WTC11 (cell line): ENCODE measurements around the gene ATP9A. TPM values are rescaled to one million over a fixed set of nuclear protein-coding genes. Genes with fewer than 3 reads are reported as not detected.

Experiments
- ATAC-seq: fragments of 200-7000 bp; cut with Tn5 transposase; 2 replicates; pipeline ENCODE4 v1.10.0; 2021; ENCODE audit warnings: mild to moderate bottlenecking, moderate library complexity
- CTCF ChIA-PET: fragments of 300-600 bp; sonication (Branson Sonifier 250); formaldehyde crosslinking; loops from one replicate; lab custom pipeline; 2021; ENCODE audit warnings: antibody characterized with exemption; lab: Charles Lee
- POLR2A ChIA-PET: fragments of 350-600 bp; sonication (Branson Sonifier 250); formaldehyde crosslinking; loops from one replicate; lab custom pipeline; 2021; ENCODE audit warnings: antibody characterized with exemption; lab: Charles Lee
- DNase-seq: peaks from one replicate; pipeline ENCODE4 v3.0.0; 2021; ENCODE audit warnings: low spot score
- H3K27ac Mint-ChIP-seq: 2 replicates; pipeline ENCODE4 v1.8.0; 2021; ENCODE audit warnings: mixed read lengths
- H3K27me3 Mint-ChIP-seq: 2 replicates; pipeline ENCODE4 v1.8.0; 2021; ENCODE audit warnings: low read depth, mild to moderate bottlenecking, moderate library complexity, mixed read lengths
- H3K36me3 Mint-ChIP-seq: 2 replicates; pipeline ENCODE4 v1.8.0; 2021; ENCODE audit warnings: mixed read lengths
- H3K4me1 Mint-ChIP-seq: 2 replicates; pipeline ENCODE4 v1.8.0; 2022; ENCODE audit warnings: mixed read lengths
- H3K4me3 Mint-ChIP-seq: 2 replicates; pipeline ENCODE4 v1.8.0; 2021; ENCODE audit warnings: mild to moderate bottlenecking, moderate library complexity, mixed read lengths
- H3K9me3 Mint-ChIP-seq: 2 replicates; pipeline ENCODE4 v1.8.0; 2021; ENCODE audit warnings: mixed read lengths
- AR ChIP-seq: fragments of 250-450 bp; sonication (Bioruptor Pico); IDR thresholded peaks from 2 replicates; pipeline ENCODE4 v1.9.0; 2021; ENCODE audit warnings: mild to moderate bottlenecking
- ATF2 ChIP-seq: sonication (generic); formaldehyde crosslinking; IDR thresholded peaks from 2 replicates; pipeline ENCODE4 v1.8.1; 2022; ENCODE audit warnings: low read depth, missing genetic modification reagents, borderline replicate concordance
- ATF3 ChIP-seq: sonication (generic); formaldehyde crosslinking; conservative IDR thresholded peaks from 2 replicates; pipeline ENCODE4 v1.8.1; 2022; ENCODE audit warnings: mild to moderate bottlenecking, missing genetic modification reagents
- CDX4 ChIP-seq: fragments of 250-450 bp; sonication (Bioruptor Pico); IDR thresholded peaks from 2 replicates; pipeline ENCODE4 v1.9.0; 2021; ENCODE audit warnings: moderate library complexity, mild to moderate bottlenecking, inconsistent platforms, borderline replicate concordance
- FOXK1 ChIP-seq: sonication (generic); formaldehyde crosslinking; IDR thresholded peaks from 2 replicates; pipeline ENCODE4 v1.8.0; 2022; ENCODE audit warnings: mild to moderate bottlenecking, moderate library complexity, missing genetic modification reagents
- FOXP1 ChIP-seq: sonication (generic); formaldehyde crosslinking; IDR thresholded peaks from 2 replicates; pipeline ENCODE4 v1.8.0; 2022; ENCODE audit warnings: missing genetic modification reagents, mild to moderate bottlenecking, moderate library complexity, borderline replicate concordance
- FOXP4 ChIP-seq: sonication (generic); formaldehyde crosslinking; IDR thresholded peaks from 2 replicates; pipeline ENCODE4 v1.8.0; 2022; ENCODE audit warnings: mild to moderate bottlenecking, missing genetic modification reagents
- GABPB1 ChIP-seq: sonication (generic); formaldehyde crosslinking; IDR thresholded peaks from 2 replicates; pipeline ENCODE4 v1.8.1; 2023; ENCODE audit warnings: mild to moderate bottlenecking, missing genetic modification reagents
- GRHL2 ChIP-seq: fragments of 250-450 bp; sonication (Bioruptor Pico); IDR thresholded peaks from 2 replicates; pipeline ENCODE4 v1.8.0; 2022; ENCODE audit warnings: mild to moderate bottlenecking, moderate library complexity; ENCODE audit not compliant: insufficient replicate concordance, severe bottlenecking
- JAZF1 ChIP-seq: fragments of 250-450 bp; sonication (Bioruptor Pico); IDR thresholded peaks from 2 replicates; pipeline ENCODE4 v1.9.0; 2021; ENCODE audit warnings: moderate library complexity, mild to moderate bottlenecking, inconsistent platforms
- NFATC4 ChIP-seq: fragments of 250-450 bp; sonication (Bioruptor Pico); IDR thresholded peaks from 2 replicates; pipeline ENCODE4 v1.9.0; 2021; ENCODE audit warnings: mild to moderate bottlenecking
- NFE2L1 ChIP-seq: sonication (generic); formaldehyde crosslinking; IDR thresholded peaks from 2 replicates; pipeline ENCODE4 v1.8.1; 2023; ENCODE audit warnings: missing genetic modification reagents
- NR2C2 ChIP-seq: sonication (generic); formaldehyde crosslinking; IDR thresholded peaks from 2 replicates; pipeline ENCODE4 v1.8.0; 2022; ENCODE audit warnings: mild to moderate bottlenecking, missing genetic modification reagents
- OVOL2 ChIP-seq: fragments of 250-450 bp; sonication (Bioruptor Pico); IDR thresholded peaks from 2 replicates; pipeline ENCODE4 v1.9.0; 2021; ENCODE audit warnings: mild to moderate bottlenecking, borderline replicate concordance
- PRRX2 ChIP-seq: fragments of 250-450 bp; sonication (Bioruptor Pico); IDR thresholded peaks from 2 replicates; pipeline ENCODE4 v1.8.0; 2021; ENCODE audit warnings: mild to moderate bottlenecking
- SP1 ChIP-seq: sonication (generic); formaldehyde crosslinking; conservative IDR thresholded peaks from 2 replicates; pipeline ENCODE4 v1.8.1; 2022; ENCODE audit warnings: missing genetic modification reagents
- TP53 ChIP-seq: sonication (generic); formaldehyde crosslinking; IDR thresholded peaks from 2 replicates; pipeline ENCODE4 v1.8.1; 2023; ENCODE audit warnings: mild to moderate bottlenecking, missing genetic modification reagents
- USF1 ChIP-seq: sonication (generic); formaldehyde crosslinking; IDR thresholded peaks from 2 replicates; pipeline ENCODE4 v1.8.0; 2022; ENCODE audit warnings: mild to moderate bottlenecking, missing genetic modification reagents
- ZBTB43 ChIP-seq: sonication (generic); formaldehyde crosslinking; IDR thresholded peaks from 2 replicates; pipeline ENCODE4 v1.8.1; 2023; ENCODE audit warnings: mild to moderate bottlenecking, missing genetic modification reagents
- ZNF121 ChIP-seq: sonication (generic); formaldehyde crosslinking; IDR thresholded peaks from 2 replicates; pipeline ENCODE4 v1.8.0; 2023; ENCODE audit warnings: missing genetic modification reagents
- ZNF219 ChIP-seq: sonication (generic); formaldehyde crosslinking; IDR thresholded peaks from 2 replicates; pipeline ENCODE4 v1.8.0; 2023; ENCODE audit warnings: missing genetic modification reagents, mild to moderate bottlenecking, borderline replicate concordance
- ZNF317 ChIP-seq: sonication (generic); formaldehyde crosslinking; IDR thresholded peaks from 2 replicates; pipeline ENCODE4 v1.8.1; 2023; ENCODE audit warnings: low read depth, mild to moderate bottlenecking, moderate library complexity, missing genetic modification reagents, borderline replicate concordance
- ZNF416 ChIP-seq: fragments of 250-450 bp; sonication (Bioruptor Pico); IDR thresholded peaks from 2 replicates; pipeline ENCODE4 v1.9.0; 2021; ENCODE audit warnings: mild to moderate bottlenecking, inconsistent platforms
- ZNF423 ChIP-seq: fragments of 250-450 bp; sonication (Bioruptor Pico); IDR thresholded peaks from 2 replicates; pipeline ENCODE4 v2.1.2; 2022; ENCODE audit warnings: mild to moderate bottlenecking, moderate library complexity
- ZNF425 ChIP-seq: fragments of 250-450 bp; sonication (Bioruptor Pico); conservative IDR thresholded peaks from 2 replicates; pipeline ENCODE4 v1.9.0; 2021; ENCODE audit warnings: mild to moderate bottlenecking
- ZNF671 ChIP-seq: fragments of 250-450 bp; sonication (Bioruptor Pico); IDR thresholded peaks from 2 replicates; pipeline ENCODE4 v1.8.0; 2021; ENCODE audit warnings: mild to moderate bottlenecking
- total RNA-seq: library from RNA; stranded (reverse); gene quantifications from 3 replicates; pipeline ENCODE4 v1.2.3, GENCODE V29; 2021

ATP9A gene
- total RNA-seq, 1 experiment from 2014 or later, result 5.0 TPM

- ATAC-seq, result no peak
- Mint-ChIP-seq H3K27ac (peak overlapping the region; percentile 46), H3K27me3 (no peaks in the 10 kb centered on the region), H3K4me1 (peaks cover 51% of the 10 kb centered on the region), H3K9me3 (no peaks in the 10 kb centered on the region), H3K36me3 (peaks cover 60% of the 10 kb centered on the region), H3K4me3 (no peak overlapping the region)
- TF ChIP-seq TP53 (CRISPR knock-in tag) (no peak), USF1 (CRISPR knock-in tag) (no peak), GABPB1 (CRISPR knock-in tag) (no peak), SP1 (CRISPR knock-in tag) (no peak), ZNF425 (no peak), ZNF219 (CRISPR knock-in tag) (no peak), PRRX2 (CRISPR knock-in tag) (no peak), OVOL2 (CRISPR knock-in tag) (no peak), CDX4 (CRISPR knock-in tag) (no peak), ZNF671 (CRISPR knock-in tag) (no peak), NFATC4 (CRISPR knock-in tag) (no peak), AR (CRISPR knock-in tag) (no peak), ZNF121 (CRISPR knock-in tag) (no peak), ZNF423 (CRISPR knock-in tag) (no peak)
- CTCF ChIA-PET, result interaction anchor here (0.9 to 1.4 kb wide), 3 partner anchors 9 to 156 kb away, joined by 3 to 5 read pairs (median 3); partner anchors contain the start of gene SALL4
- DNase-seq, result no peak
- POLR2A ChIA-PET, result no interaction called here
These were observed 24.8 kb upstream of the ATP9A start for GRCh38 chr20:51792960-51793359.

GRCh38 chr20:51791626-51792025 lies 23.4 kb upstream of the ATP9A start:
- Mint-ChIP-seq H3K27ac (no peak overlapping the region), H3K27me3 (no peaks in the 10 kb centered on the region), H3K9me3 (no peaks in the 10 kb centered on the region), H3K36me3 (peaks cover 66% of the 10 kb centered on the region), H3K4me1 (peaks cover 38% of the 10 kb centered on the region), H3K4me3 (no peak overlapping the region)
- DNase-seq, result no peak
- ATAC-seq, result no peak
- TF ChIP-seq NFE2L1 (CRISPR knock-in tag), result no peak
- TF ChIP-seq NFATC4 (CRISPR knock-in tag), result no peak
- TF ChIP-seq GRHL2, result no peak
- no peak for TF ChIP-seq FOXP4 (CRISPR knock-in tag)
- TF ChIP-seq FOXK1 (CRISPR knock-in tag), result no peak
- TF ChIP-seq ATF3 (CRISPR knock-in tag), result no peak
- TF ChIP-seq ZNF416 (CRISPR knock-in tag), result no peak
- TF ChIP-seq ZBTB43 (CRISPR knock-in tag), result no peak
- no peak for TF ChIP-seq ATF2 (CRISPR knock-in tag)
- no peak for TF ChIP-seq FOXP1 (CRISPR knock-in tag)
- TF ChIP-seq JAZF1 (CRISPR knock-in tag), result no peak
- TF ChIP-seq NR2C2 (CRISPR knock-in tag), result no peak
- TF ChIP-seq ZNF317 (CRISPR knock-in tag), result no peak
- CTCF ChIA-PET, result interaction anchor here (1.3 to 1.4 kb wide), 2 partner anchors 9 to 79 kb away, joined by 3 to 4 read pairs; no protein-coding TSS in a partner anchor
- POLR2A ChIA-PET, result no interaction called here
